GM12864 (cell line): ENCODE measurements around the gene PLXNC1.

Source experiments
- DNase-seq: peaks from one replicate; pipeline ENCODE4 v3.0.0-alpha.2; 2011; ENCODE audit warnings: low read depth
- H3K4me3 ChIP-seq: 2 replicates; pipeline ENCODE4 v1.5.1; 2011; ENCODE audit warnings: mild to moderate bottlenecking, low read depth, low read length, control low read depth
- CTCF ChIP-seq: IDR thresholded peaks from 2 replicates; pipeline ENCODE4 v1.5.1; 2011; ENCODE audit warnings: low read depth, mild to moderate bottlenecking, moderate library complexity, low read length, control low read depth, inconsistent platforms; ENCODE audit errors: missing control alignments

Gene PLXNC1

GRCh38 chr12:94290353-94290752, 142.0 kb downstream of the PLXNC1 start:
- DNase-seq, result no peak
- TF ChIP-seq CTCF, result no peak
- no peak overlapping the region for H3K4me3 ChIP-seq

DNA sequence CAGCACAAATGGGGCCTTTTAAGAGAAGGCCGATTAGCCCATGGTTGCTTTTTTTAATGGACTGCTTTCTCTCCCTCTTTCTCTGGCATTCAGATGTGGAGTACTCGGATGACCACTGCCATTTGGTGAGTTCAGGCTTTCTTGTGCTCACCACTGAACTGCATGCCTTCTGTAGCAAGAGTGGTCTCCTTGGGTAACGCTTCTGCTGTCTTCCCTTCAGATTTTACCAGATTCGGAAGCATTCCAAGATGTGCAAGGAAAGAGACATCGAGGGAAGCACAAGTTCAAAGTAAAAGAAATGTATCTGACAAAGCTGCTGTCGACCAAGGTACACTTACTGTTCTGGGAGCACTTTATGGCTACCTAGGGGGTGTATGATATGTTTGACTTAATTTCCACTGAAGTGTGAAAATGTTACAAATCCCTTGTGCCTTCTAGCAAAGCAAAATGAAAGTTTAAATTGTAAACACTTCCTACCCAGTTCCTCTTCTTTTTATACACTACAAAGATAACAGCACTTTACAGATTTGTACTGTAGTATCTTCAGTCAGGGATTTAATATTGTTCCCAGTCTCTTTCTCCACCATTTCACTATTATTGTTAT, 148.8 kb downstream of the PLXNC1 start:
- TF ChIP-seq CTCF, result no peak
- DNase-seq, result no peak
- no peak overlapping the region for H3K4me3 ChIP-seq

DNA sequence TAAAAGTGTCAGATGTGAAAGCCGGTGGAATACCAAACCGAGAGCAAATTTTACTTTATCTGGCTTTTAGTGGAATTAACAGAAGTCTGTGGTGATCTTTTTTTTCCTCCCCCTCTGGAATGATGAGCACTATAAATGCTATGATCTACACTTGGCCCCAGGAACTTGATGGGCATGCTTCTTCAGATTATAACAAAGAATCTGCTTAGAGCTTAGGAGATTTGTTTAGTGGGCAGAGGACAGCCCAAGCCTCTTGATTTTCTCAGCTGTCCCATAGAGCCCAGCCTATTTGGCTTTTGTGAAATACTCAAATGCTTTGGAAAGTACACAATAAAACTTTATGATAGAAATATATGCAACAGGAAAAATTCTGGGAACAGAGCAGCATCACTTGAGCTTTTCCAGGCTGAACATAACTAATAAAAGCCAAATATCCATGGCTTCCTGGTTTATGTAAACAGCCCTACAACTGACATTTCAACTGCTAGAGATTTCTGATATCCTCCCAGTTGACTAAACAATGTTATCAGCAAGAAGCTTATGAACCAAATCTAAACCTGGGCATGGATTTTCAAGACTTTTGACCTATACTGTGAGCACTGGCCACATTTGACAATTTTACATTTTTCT, 149.6 kb downstream of the PLXNC1 start:
- no peak for TF ChIP-seq CTCF
- H3K4me3 ChIP-seq, result no peak overlapping the region
- no peak for DNase-seq

GRCh38 chr12:94299846-94300245, 151.5 kb downstream of the PLXNC1 start:
- H3K4me3 ChIP-seq, result no peak overlapping the region
- DNase-seq, result no peak
- TF ChIP-seq CTCF, result no peak

GRCh38 chr12:94304012-94304411, 155.6 kb downstream of the PLXNC1 start:
- H3K4me3 ChIP-seq, result no peak overlapping the region
- TF ChIP-seq CTCF, result no peak
- no peak for DNase-seq

- no peak for DNase-seq
- no peak overlapping the region for H3K4me3 ChIP-seq
- no peak for TF ChIP-seq CTCF
Observed at GRCh38 chr12:94304566-94305061, 156.2 kb downstream of the PLXNC1 start.
